ENCODE measurements around the gene PTGIS.

The PTGIS gene

DNA sequence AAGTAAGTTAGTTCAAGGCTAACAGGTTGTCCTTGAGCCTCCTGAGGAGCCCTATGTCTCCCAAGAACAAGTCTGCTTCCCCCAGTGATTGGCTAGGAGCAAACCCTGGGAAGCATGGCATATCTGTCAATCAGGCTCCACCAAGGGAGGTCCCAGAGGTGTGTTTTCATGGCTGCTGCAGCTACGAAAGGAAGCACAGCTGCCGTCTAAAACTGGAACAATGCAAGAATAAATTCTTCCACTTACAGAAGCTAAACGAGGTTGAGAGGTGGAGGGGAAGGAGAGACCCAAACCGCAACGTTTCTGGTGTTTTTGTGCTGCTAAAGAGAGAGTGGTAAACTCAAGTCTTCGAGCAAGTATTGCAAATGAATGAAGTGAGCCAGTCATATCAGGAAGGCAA is 4.9 kb upstream of the PTGIS start:
- TF ChIP-seq, protein P1, sequence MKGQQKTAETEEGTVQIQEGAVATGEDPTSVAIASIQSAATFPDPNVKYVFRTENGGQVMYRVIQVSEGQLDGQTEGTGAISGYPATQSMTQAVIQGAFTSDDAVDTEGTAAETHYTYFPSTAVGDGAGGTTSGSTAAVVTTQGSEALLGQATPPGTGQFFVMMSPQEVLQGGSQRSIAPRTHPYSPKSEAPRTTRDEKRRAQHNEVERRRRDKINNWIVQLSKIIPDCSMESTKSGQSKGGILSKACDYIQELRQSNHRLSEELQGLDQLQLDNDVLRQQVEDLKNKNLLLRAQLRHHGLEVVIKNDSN (IDR thresholded peaks at IDR 0.05) = no peak
- TF ChIP-seq EP300 (IDR thresholded peaks at IDR 0.05; ENCODE audit: borderline replicate concordance) (no peak), TAF1 (IDR thresholded peaks at IDR 0.05; ENCODE audit: low read depth) (no peak), CEBPB (IDR thresholded peaks at IDR 0.05) (no peak), TEAD4 (IDR thresholded peaks at IDR 0.05) (no peak), TCF12 (IDR thresholded peaks at IDR 0.05; ENCODE audit: low read depth) (no peak), NFIC (IDR thresholded peaks at IDR 0.05) (no peak), EGR1 (IDR thresholded peaks at IDR 0.05) (no peak), YY1 (IDR thresholded peaks at IDR 0.05; ENCODE audit: low read depth) (no peak), CREB1 (IDR thresholded peaks at IDR 0.05; ENCODE audit: low read depth) (no peak), RAD21 (IDR thresholded peaks at IDR 0.05; ENCODE audit: low read depth) (no peak)
- TF ChIP-seq, protein P2, sequence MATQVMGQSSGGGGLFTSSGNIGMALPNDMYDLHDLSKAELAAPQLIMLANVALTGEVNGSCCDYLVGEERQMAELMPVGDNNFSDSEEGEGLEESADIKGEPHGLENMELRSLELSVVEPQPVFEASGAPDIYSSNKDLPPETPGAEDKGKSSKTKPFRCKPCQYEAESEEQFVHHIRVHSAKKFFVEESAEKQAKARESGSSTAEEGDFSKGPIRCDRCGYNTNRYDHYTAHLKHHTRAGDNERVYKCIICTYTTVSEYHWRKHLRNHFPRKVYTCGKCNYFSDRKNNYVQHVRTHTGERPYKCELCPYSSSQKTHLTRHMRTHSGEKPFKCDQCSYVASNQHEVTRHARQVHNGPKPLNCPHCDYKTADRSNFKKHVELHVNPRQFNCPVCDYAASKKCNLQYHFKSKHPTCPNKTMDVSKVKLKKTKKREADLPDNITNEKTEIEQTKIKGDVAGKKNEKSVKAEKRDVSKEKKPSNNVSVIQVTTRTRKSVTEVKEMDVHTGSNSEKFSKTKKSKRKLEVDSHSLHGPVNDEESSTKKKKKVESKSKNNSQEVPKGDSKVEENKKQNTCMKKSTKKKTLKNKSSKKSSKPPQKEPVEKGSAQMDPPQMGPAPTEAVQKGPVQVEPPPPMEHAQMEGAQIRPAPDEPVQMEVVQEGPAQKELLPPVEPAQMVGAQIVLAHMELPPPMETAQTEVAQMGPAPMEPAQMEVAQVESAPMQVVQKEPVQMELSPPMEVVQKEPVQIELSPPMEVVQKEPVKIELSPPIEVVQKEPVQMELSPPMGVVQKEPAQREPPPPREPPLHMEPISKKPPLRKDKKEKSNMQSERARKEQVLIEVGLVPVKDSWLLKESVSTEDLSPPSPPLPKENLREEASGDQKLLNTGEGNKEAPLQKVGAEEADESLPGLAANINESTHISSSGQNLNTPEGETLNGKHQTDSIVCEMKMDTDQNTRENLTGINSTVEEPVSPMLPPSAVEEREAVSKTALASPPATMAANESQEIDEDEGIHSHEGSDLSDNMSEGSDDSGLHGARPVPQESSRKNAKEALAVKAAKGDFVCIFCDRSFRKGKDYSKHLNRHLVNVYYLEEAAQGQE (IDR thresholded peaks at IDR 0.05; ENCODE audit: low read depth) = no peak
- TF ChIP-seq, protein P3, sequence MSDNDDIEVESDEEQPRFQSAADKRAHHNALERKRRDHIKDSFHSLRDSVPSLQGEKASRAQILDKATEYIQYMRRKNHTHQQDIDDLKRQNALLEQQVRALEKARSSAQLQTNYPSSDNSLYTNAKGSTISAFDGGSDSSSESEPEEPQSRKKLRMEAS (IDR thresholded peaks at IDR 0.05) = no peak

DNA sequence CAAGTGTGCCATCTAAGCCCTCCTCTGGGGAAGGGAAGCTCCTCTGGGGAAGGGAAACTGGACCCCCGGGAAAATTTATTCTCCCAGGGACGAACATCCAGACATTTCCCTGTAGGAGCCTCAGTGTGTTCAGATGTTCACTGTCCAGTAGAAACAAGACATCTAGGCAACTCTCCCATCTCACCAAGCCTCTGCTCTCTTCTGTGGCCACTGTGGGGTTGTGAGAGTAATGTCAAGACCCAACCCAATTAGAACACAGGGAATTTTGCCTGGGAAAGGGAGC is 3.6 kb upstream of the PTGIS start:
- TF ChIP-seq FOXM1 (IDR thresholded peaks at IDR 0.05; ENCODE audit: borderline replicate concordance, low read depth) (no peak), CEBPB (IDR thresholded peaks at IDR 0.05) (no peak)
- TF ChIP-seq, protein P3 (IDR thresholded peaks at IDR 0.05) = no peak

DNA sequence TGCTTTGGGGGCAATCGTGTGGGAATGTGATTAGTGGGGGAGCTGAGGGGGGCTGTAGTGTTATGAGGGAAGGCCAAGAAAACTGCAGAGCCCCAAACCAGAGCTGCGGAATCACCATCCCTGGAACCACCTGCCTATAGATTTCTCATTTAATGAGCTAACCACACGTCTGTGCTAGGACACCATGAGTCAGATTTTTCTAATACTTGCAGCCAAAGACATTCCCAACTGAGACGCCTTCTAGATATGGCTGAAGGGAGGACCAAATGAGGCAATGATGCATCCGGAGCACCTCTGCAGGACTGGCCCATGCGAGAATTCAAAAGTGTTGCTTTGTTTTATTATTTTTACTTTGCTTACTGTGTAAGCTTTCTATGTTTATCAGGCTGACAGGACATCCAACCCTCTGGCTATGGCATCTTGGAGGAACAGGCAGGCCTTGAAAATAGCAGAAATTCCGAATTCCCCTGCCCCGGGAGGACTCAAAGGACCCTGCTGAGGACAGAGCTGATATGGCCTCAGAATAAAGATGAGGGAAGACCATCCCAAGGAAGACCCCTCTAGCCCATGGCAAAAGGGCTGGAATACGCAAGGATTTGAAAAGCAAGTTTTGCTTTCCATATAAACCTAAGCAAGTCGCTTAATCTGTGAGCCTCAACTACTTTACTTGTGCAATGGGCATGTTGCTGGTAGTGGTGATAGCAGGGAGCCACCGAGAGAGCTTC is 3.1 kb upstream of the PTGIS start:
- TF ChIP-seq, protein P3 (IDR thresholded peaks at IDR 0.05) = no peak
- TF ChIP-seq CEBPB (IDR thresholded peaks at IDR 0.05) (no peak), TAF1 (IDR thresholded peaks at IDR 0.05; ENCODE audit: low read depth) (no peak), RAD21 (IDR thresholded peaks at IDR 0.05; ENCODE audit: low read depth) (no peak)
- TF ChIP-seq, protein P1 (IDR thresholded peaks at IDR 0.05) = no peak

DNA sequence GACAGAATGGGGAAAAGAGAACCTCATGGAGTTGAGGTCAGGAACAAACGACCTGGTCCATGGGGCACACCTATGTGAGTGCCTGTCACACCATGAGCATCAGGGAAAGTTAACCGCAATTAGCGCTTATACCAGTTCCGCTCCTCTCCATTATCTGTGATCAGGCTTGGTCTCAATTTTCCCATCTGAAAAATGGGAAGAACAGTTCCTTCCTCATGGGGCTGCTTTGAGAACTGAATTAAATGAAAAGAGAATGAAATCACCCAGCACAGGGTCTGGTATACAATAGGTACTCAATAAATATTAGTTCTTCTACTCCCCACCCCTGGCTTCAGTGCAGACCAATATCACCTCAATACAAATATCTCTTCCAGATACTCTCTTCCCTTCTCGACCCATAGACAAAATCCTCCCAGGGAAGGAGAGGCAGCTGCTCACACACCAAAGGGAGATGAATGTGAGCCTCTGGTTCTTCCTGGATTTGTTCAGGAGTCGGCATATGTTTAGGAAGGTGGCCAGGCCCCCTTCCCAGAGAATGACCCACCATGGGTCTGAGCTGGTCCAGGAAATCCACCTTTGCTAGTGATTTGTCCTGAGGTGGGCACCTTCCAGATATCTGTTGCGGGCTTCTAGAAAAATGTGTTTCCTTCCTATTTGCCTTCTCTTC is 2.4 kb upstream of the PTGIS start:
- TF ChIP-seq TCF12 (IDR thresholded peaks at IDR 0.05; ENCODE audit: low read depth) = no peak
- TF ChIP-seq, protein P1 (IDR thresholded peaks at IDR 0.05) = no peak
- TF ChIP-seq FOXM1 (IDR thresholded peaks at IDR 0.05; ENCODE audit: borderline replicate concordance, low read depth) = no peak
- no peak for TF ChIP-seq CREB1 (IDR thresholded peaks at IDR 0.05; ENCODE audit: low read depth)
- TF ChIP-seq CEBPB (IDR thresholded peaks at IDR 0.05) = no peak
- no peak for TF ChIP-seq EGR1 (IDR thresholded peaks at IDR 0.05)
- TF ChIP-seq, protein P2 (IDR thresholded peaks at IDR 0.05; ENCODE audit: low read depth) = no peak

DNA sequence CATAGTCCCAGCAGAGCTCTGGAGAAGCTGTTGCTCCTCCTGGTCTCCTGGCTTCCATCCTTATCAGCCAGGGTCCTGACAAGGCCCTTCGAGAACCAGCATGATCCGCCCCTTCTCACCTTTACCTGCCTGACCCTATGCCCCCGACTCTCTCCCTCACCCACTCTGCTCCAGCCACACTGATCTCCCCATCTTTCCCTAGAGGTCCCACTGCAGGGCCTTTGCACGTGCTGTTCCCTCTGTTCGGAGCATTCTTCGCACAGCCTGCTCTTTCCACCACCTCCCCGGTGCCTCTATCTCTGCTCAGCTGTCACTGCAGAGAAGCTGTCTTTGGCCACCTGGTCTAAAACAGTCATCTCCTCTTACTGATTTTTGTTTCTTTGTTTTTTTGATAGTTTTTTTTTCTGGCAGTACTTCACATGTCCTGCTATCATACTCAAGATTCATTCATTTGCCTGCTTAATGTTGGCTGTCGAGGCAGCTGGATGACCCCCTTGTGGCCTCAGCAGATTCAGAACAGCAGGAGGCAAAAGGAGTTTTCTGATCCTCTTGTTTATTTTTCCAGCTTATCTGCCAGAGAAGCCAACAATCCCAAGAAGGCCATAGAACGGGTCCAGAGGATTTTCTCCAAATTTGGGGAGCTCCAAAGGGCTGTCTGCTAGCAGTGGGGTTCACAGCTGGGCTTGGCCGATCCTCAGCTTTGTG is 1.6 kb upstream of the PTGIS start:
- no peak for TF ChIP-seq CEBPB (IDR thresholded peaks at IDR 0.05)
- TF ChIP-seq, protein P2 (IDR thresholded peaks at IDR 0.05; ENCODE audit: low read depth) = no peak
- TF ChIP-seq NFIC (IDR thresholded peaks at IDR 0.05) = no peak
- no peak for TF ChIP-seq TCF12 (IDR thresholded peaks at IDR 0.05; ENCODE audit: low read depth)
- TF ChIP-seq FOXM1 (IDR thresholded peaks at IDR 0.05; ENCODE audit: borderline replicate concordance, low read depth) = no peak
- TF ChIP-seq TEAD4 (IDR thresholded peaks at IDR 0.05) = no peak
- TF ChIP-seq RAD21 (IDR thresholded peaks at IDR 0.05; ENCODE audit: low read depth) = no peak
- no peak for TF ChIP-seq TAF1 (IDR thresholded peaks at IDR 0.05; ENCODE audit: low read depth)
- TF ChIP-seq EGR1 (IDR thresholded peaks at IDR 0.05) = no peak

Data from Ishikawa (cell line).